Large intestine (tissue), 3 donors: ENCODE data around the gene PCBD1. TPM values are rescaled to one million over a fixed set of nuclear protein-coding genes. Genes with fewer than 3 reads are reported as not detected.

ENCODE experiments used
- DNase-seq, 2 donors: peaks; one replicate each; pipeline versions ENCODE4 v3.0.0 to v3.0.0-alpha.2; 2013
- H3K27ac ChIP-seq: one replicate; pipeline ENCODE4 v1.5.1; 2013; ENCODE audit warnings: low read length
- H3K27me3 ChIP-seq: 2 replicates; pipeline ENCODE4 v1.6.1; 2013; ENCODE audit warnings: low read length; ENCODE audit not compliant: control insufficient read depth, insufficient read depth
- H3K36me3 ChIP-seq: 2 replicates; pipeline ENCODE4 v1.6.1; 2013; ENCODE audit warnings: low read length; ENCODE audit not compliant: control insufficient read depth, insufficient read depth
- H3K4me1 ChIP-seq: one replicate; pipeline ENCODE4 v1.6.1; 2013; ENCODE audit warnings: low read length; ENCODE audit not compliant: control insufficient read depth, insufficient read depth
- H3K4me3 ChIP-seq: one replicate; pipeline ENCODE4 v1.5.1; 2013; ENCODE audit warnings: low read length
- H3K9me3 ChIP-seq: one replicate; pipeline ENCODE4 v1.6.1; 2013; ENCODE audit warnings: mild to moderate bottlenecking, low read depth, low read length, moderate library complexity; ENCODE audit not compliant: control insufficient read depth
- WGBS: methylation state at CpG from one replicate; pipeline ENCODE4 v1.1.5; 2013; ENCODE audit warnings: low lambda C conversion rate; ENCODE audit not compliant: insufficient coverage; 5-methylcytosine and 5-hydroxymethylcytosine counted together
- polyA plus RNA-seq: library from polyadenylated mRNA; unstranded; fragments of 120-200 nt; gene quantifications from one replicate; pipeline ENCODE4 v1.2.1, GENCODE V29; 2013

The PCBD1 gene
- polyA plus RNA-seq, 1 donor: 154 TPM

DNA sequence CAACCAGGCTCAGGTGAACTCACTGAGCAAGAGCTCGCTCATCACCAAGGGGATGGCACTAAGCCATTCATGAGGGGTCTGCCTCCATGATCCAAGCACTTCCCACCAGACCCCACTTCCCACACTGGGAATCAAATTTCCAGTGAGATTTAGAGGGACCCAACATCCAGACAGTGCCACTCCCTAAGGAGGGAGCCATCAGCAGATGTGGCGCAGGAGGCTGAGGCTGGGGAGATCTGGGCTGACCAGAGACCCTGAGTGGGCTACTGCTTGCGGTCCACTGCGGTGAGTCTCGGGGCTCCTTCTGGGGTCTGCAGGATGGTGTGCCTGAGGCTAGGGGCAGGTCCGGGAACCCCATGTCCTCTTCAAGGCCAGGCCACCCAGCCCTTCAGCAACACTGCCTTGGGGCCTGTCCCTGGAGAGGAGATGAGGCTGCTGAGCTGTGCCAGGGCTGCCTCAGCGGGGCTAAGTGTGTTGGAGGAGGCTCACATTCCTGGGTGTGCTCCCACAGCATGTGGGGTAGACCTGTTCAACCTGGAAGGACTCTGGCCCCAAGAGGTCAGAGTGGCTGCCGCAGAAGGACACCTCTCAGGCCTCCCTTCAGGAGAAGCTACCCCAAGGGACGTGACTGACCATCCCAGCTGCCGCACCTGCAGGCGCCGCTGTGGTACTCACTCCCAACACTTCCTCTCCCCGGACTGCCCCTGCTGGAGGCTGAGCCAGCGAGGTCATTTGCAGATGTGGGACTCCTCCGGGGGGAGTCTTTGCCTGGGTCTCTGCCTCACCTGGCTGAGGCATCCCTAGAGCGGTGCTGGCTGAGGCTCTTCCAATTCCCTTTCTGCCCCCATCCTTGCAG, 22.3 kb upstream of the PCBD1 start:
- DNase-seq: no peak
- WGBS: 57% methylated on average over 1 of the region's 16 CpGs
- no peaks in the 10 kb centered on the region for H3K9me3 ChIP-seq
- H3K36me3 ChIP-seq: no peaks in the 10 kb centered on the region
- no peak overlapping the region for H3K4me3 ChIP-seq
- peaks cover 7% of the 10 kb centered on the region for H3K4me1 ChIP-seq
- no peaks in the 10 kb centered on the region for H3K27me3 ChIP-seq
- H3K27ac ChIP-seq: no peak overlapping the region

DNA sequence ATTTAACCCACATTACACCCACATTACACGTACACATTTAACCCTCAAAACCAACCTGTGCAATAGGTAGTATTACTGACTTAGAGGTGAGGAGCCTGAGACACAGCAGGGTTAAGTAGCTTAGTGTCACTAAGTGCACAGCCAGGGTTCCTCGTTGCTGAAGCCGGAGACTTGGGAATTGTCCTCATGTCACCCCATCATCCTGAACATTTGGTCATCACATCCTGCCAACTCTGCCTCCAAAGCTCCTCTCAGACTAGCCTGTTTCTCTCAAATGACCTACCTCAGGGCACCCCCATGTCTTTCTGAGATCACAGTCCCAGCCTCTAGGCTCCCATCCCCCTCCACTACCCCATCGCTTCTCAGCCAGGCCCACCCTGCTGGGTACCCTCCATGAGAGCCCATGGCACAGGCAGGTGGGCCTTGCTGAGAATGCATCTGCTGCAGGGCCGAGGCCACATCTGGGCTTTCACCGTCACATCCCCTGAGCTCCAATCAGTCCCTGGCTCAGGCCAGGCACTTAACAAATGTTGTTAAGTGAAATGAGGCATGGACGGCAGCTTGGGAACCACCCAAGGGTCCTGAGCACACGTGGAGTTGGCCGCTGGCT, 21.1 kb upstream of the PCBD1 start:
- no peak overlapping the region for H3K4me3 ChIP-seq
- no peaks in the 10 kb centered on the region for H3K36me3 ChIP-seq
- no peak overlapping the region for H3K27ac ChIP-seq
- H3K27me3 ChIP-seq: no peaks in the 10 kb centered on the region
- DNase-seq: no peak
- peaks cover 7% of the 10 kb centered on the region for H3K4me1 ChIP-seq
- H3K9me3 ChIP-seq: no peaks in the 10 kb centered on the region
- no CpG with 5 or more reads among the region's 9 CpGs for WGBS

DNA sequence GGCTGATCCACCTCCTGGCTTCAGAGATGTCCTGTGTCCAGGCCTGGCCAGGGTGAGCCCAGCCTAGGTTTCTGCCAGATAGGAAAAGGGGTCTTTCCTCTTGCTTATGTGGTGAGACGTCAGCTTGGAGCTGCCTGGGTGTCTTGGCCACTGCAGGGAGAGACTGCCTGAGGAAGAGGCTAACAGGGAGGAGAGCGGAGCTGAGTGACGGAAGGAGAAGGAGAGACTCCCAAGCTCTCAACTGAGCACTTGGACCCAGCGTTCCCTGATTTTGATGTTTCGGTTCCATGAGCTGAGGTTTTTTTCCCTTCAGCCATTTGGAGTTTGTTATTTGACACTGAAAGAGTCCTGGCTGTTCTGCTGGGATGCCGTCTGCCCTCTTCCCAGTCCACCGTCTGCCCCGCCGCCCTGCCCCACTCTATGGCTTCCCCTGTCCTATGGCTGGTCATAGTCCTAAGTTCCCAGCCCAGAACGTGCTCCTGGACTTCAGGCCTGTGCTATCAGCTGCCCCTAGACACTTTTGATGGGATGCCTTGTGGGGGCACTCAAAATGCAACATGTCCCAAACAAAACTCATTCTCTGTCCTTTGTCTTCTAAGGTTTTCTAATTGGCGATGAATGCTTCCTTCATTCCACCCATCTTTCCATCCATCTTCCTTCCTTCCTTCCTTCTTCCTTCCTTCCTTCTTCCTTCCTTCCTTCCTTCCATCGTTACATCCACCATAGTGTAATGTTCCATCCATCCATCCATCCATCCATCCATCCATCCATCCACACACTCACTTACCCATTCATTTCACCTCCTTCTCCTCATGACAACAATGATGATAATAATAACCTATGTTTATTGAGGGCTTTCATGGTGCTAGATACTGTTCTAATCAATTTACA, 20.3 kb upstream of the PCBD1 start:
- no peak overlapping the region for H3K27ac ChIP-seq
- WGBS: 77% methylated on average over 2 of the region's 12 CpGs
- no peak for DNase-seq

DNA sequence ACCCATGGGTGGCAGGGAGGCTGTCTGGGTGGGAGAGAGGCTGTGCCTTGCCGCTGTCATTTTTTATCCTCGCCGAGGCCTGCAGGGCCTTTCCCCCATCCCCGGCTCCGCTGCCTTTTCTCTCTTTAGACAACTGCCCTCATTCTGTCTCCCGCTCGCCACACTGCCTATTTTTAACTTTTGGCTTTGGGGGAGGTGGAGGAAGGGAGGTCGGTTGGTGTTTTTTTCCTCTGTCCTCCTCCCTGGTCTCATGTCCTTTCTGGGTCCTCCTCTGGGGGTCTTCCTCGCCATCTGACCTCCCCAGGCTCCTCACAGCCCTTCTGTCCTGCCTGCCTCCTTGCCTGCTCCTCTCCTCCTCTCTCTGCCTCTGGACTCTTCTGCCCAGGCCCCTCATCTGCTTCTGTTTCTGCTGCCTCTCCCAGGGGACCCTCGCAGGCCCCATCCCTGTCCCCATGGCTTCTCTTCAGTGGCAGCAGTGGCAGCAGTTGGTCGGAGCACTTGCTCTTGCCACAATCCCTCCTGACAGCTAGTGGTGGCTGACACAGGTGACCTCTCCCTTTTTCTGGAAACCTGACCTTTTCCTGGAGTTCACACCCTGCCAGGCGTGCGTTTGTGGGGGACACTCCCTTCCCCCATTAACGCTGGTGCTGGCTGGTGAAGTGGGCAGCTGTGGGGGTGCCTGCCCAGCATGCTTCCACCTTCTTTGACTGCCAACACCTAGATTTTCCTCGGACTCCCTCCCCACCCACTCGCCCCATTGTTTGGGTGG, 19.5 kb upstream of the PCBD1 start:
- Histone ChIP-seq H3K4me1 (peaks cover 7% of the 10 kb centered on the region), H3K27me3 (no peaks in the 10 kb centered on the region), H3K9me3 (no peaks in the 10 kb centered on the region), H3K36me3 (no peaks in the 10 kb centered on the region), H3K4me3 (no peak overlapping the region), H3K27ac (no peak overlapping the region)
- WGBS: 100% methylated on average over 1 of the region's 16 CpGs
- DNase-seq: no peak

More for the DNA sequence above, 20.3 kb upstream of the PCBD1 start:
- Histone ChIP-seq H3K4me1 (peaks cover 7% of the 10 kb centered on the region), H3K4me3 (no peak overlapping the region), H3K36me3 (no peaks in the 10 kb centered on the region), H3K27me3 (no peaks in the 10 kb centered on the region), H3K9me3 (no peaks in the 10 kb centered on the region)

DNA sequence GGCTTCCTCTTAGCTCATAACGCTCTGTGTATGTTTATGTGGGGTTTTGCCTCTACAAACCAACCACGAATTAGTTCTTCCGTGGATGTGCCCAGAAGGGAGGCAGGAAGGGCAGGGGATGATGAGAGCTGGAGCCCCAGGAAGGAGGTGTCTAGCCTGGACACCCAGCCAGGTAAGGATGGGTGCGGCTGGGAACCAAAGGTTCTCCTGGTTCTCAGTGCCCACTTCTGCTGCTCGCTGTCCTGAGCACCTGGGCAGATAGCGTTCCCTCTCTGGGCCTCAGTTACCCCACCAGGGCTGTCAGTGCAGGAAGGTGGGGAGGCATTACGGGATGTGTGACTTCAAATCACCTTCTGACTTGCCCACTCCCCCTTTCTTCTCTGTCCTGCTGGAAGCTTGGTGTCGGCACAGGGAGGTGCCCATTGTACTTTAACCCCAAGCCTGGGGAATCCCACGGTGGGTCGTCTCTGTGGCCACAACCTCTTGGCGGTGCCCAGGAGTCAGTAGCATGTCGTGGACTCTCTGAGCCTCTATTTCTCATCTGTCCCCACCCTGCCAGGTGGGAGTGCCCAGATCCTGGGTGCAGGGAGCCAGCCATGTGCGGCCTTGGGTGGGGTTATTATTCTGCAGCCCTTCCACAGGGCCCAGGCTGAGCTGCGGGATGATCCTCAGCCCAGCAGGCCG, 18.7 kb upstream of the PCBD1 start:
- no peaks in the 10 kb centered on the region for H3K9me3 ChIP-seq
- no CpG with 5 or more reads among the region's 15 CpGs for WGBS
- peak; percentile 32 to 52 for DNase-seq
- H3K27ac ChIP-seq: no peak overlapping the region
- H3K4me1 ChIP-seq: peaks cover 7% of the 10 kb centered on the region
- no peaks in the 10 kb centered on the region for H3K27me3 ChIP-seq
- H3K4me3 ChIP-seq: no peak overlapping the region
- no peaks in the 10 kb centered on the region for H3K36me3 ChIP-seq

DNA sequence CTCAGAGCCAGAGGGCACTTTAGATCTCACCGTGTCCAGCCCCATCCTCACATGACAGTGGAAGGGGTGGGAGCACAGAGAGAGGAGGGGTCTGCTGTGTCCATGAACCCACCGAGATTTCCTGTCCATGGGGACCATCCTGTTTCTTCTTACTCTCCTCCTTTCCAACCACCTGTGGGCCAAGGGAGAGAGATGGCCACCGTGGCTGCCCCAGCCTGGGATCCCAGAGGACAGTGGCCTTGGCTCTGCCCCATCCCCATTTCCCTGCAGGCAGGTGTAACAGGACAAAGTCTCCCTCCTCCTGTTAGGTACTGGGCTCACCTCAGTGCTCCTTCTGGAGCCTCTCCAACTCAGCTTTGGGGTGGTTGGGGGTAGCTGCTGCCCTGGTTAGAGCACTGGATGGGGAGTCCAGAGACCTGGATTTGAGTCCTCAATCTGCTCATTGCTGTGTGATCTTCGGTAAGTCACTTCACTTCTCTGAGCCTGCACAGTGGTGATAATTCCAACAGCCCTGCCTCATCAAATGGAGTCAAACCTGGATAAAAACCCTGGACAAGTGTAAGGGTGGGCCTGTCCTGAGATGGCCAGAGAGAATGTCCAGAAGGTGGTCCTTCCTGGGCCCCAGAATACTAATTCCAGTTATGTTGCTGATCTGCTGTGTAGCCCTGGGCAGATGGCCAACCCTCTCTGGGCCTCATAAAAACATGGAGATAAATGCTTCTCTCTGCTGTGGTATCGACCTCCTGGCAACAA, 17.8 kb upstream of the PCBD1 start:
- Histone ChIP-seq H3K4me3 (no peak overlapping the region), H3K9me3 (no peaks in the 10 kb centered on the region), H3K27me3 (no peaks in the 10 kb centered on the region), H3K4me1 (peaks cover 7% of the 10 kb centered on the region), H3K27ac (no peak overlapping the region), H3K36me3 (no peaks in the 10 kb centered on the region)
- WGBS: 80% methylated on average over 1 of the region's 5 CpGs
- DNase-seq: no peak

DNA sequence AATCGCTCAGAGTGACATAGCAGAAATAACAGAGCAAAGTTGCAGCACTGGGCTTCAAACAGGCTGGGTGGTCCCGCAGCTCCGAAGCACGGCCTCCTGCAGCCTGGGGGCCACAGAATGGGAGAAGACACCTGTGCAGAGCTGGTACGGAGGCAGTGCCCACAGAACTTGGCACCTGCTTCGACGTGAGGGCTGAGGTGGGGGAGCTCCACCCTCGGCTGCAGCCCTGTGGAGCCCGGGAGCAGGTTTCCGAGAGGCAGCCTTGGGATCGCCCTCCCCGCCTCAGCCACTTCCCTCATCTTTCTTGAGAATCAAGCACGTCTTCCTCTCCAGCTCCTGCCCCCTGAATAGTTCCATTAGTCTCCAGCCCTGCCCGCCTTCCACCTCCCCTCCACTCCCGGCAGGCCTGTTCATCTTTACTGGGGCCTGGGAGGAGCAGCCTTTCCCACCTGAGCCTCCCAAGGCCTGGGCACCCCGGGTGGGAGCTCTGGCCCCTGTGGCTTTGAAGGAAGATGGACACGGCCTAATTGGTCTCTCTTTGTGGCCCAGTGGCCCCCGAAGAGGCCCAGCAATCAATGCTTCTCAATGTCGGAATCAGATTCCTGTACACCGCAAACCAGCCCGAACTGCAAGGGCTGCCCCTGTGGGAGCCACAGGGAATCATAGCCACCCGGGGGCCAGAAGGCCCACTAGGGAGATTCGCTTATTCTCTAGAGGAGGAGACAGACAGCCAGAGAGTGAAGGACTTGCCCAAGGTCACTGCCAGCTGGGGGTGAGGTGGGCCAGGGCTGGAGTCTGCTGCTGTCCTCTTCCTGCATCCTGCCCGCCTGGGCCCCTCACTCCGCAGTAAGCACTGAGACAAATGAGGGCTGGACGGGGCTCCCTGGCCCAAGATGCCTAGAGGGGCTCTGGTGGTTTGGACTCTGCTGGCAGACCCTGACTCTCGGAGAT, 17.0 kb upstream of the PCBD1 start:
- no peaks in the 10 kb centered on the region for H3K9me3 ChIP-seq
- H3K4me1 ChIP-seq: peaks cover 7% of the 10 kb centered on the region
- H3K27ac ChIP-seq: no peak overlapping the region
- H3K36me3 ChIP-seq: no peaks in the 10 kb centered on the region
- no peak overlapping the region for H3K4me3 ChIP-seq
- no peak for DNase-seq
- WGBS: no CpG with 5 or more reads among the region's 27 CpGs
- no peaks in the 10 kb centered on the region for H3K27me3 ChIP-seq

DNA sequence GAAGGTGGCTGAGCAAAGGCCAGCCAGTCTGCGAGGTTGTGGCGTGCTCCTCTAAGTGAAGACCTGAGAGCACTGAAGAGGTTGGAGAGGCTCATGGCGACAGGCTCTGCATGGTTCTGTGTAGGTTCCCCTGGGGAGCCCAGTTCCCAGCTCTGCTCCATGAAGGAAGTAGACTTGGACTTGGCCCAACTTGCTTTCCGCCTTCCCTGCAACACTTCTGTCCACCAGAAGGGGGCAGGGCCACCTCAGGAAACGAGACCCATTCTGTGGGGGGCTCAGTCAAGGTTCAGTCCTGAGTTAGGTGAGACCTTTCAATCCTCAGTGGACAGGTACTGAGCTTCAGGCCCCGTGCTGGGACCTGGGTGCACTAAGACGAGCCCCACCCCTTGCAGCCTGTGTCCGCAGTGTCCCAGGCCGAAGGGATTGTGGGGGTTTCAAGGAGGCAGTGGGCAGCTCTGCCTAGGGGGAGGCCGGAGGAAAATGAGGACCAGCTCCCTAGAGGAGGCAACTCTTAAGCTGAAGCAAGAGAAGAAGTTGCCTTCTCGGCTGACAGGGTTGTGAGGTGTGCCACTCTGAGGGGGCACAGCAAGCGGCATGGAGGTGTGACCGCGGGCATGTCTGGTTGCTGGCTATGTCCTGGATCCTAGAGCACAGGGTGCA, 15.0 kb upstream of the PCBD1 start:
- no peak overlapping the region for H3K27ac ChIP-seq
- no CpG with 5 or more reads among the region's 14 CpGs for WGBS

More for the DNA sequence above, 15.0 kb upstream of the PCBD1 start:
- Histone ChIP-seq H3K36me3 (no peaks in the 10 kb centered on the region), H3K4me3 (no peak overlapping the region), H3K9me3 (no peaks in the 10 kb centered on the region), H3K4me1 (peaks cover 7% of the 10 kb centered on the region), H3K27me3 (no peaks in the 10 kb centered on the region)
- peak; percentile 40 to 46 for DNase-seq
